DLD1 (cell line): ENCODE data around the gene CD99L2.

Experiments used
- in situ Hi-C: cut with HindIII; loops from 2 replicates; pipeline ENCODE4 v1.10.0; 2017; ENCODE audit warnings: low sequenced_read_pairs

The CD99L2 gene

DNA sequence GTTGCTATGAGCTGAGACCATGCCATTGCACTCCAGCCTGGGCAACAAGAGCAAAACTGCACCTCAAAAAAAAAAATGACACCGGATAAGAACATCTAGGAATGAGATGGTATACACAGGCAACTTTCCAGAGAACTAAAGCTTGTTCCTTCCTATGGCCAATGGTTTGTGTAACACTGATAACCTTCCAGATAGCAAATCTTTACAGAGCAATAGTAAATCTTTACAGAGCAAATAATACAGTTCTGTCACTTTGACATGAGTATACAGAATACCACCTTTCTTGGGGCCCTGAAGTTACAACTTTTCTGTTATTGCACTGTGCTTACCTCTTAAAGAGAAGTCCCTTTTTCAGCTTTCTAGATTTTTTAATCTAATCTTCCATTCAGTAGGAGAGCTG lies 91.6 kb downstream of the CD99L2 start:
- in situ Hi-C loops, result no loop called here

DNA sequence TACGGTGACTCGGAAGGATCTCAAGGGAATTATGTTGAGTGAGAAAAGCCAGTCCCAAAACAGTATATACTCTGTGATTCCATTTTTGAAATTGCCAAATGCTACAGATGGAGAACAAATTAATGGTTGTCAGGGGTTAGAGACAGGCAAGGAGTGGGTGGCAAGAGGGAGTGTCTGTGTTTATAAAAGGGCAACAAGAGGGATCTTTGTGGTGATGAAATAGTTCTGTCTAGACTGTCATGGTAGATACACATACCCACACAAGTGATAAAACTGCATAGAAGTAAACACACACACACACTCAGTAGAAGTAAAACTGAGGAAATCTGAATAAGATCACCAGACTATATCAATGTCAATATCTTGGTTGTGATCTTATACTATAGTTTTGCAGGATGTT lies 92.7 kb downstream of the CD99L2 start:
- in situ Hi-C loops, result no loop called here

DNA sequence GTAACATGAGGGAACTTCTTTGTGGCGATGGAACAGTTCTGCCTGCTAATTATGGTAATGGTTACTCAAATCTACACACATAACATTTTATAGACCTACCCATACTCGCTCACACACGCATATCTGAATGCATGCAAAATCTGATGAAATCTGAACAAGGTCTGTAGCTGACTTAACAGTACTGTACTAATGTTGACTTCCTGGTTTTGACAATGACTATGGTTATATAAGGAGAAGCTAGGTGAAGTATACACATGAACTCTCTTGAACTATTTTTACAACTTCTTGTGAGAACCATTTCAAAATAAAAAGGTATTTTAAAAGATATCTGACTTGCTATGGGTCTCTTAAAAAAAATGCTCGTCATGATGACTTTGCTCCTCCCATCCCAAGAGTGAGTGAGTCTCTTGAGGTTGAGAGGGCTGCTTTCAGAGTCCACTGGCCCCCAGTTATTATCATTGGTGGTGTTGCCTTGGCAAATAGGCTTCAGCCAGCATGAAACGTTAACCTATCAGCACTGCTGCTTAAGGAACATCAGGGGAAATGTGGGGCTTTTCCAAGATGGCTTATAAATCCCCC lies 105.4 kb downstream of the CD99L2 start:
- in situ Hi-C loops, result no loop called here

DNA sequence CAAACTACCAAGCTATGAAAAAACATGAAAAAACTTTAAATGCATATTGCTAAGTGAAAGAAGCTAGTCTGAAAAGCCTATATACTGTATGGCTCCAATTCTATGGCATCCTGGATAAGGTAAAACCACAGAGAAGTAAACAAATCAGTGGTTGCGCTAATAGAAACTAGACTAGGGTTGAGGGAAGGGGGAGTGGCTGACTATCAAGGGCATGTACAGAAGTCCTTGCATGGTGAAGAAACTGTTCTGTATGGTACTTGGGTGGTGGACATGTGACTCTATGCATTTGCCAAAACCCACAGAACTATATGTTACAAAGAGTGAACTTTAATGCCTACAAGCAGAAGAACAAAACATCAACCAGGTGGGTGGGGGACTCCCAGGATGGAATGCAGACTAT lies 108.4 kb downstream of the CD99L2 start:
- in situ Hi-C loops, result no loop called here

DNA sequence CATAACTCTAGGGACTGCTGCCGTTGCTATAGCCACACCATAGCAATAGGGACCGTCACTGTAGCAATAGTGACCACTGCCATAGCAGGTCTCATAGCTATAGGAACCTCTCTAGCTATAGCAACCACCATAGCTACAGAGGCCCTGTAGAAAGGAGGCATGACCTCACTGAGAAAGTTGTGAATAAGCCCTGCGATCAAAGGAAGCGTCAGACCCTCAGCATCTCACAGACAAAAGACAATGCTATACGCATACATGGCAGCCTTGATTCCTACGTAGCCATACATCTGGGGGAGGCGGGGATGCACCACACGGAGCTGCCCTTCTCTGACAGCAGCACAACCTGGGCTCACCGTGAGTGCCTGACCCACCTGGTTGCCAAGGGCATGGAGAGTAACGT lies 116.8 kb downstream of the CD99L2 start:
- in situ Hi-C loops, result no loop called here

- in situ Hi-C loops, result no loop called here
Measured at GRCh38 chrX:150779385-150779784, 119.1 kb downstream of the CD99L2 start.

DNA sequence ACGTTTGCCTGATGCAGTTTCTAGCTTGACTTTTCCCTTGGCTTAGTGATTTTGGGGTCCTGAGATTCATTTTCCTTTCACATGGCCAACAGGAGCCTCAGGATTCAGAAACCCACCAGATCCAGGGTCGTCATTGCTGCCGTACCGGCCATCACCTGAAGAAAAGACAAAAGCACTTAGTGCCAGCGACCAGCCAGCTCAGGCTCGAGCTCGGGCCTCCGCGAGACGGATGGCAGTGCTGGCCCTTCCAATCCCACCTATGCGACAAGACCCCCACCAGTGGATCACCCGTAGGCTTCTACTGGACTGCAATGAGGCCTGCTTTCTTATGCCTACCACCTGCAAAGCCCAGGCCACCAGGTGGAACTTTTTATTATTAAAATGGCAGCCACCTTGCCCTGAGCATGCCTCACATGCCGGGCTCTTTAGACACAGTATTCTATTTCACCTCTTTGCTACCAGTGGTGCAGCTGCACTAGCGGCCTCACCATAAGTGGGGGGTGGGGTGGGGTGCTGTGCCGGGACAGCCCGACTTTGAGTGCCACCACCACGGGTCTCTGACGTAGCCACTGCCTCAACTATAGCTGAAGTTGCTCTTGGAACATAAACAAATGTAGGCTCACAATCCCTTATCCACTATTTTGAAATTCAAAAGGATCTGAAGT lies 121.0 kb downstream of the CD99L2 start:
- in situ Hi-C loops, result no loop called here

DNA sequence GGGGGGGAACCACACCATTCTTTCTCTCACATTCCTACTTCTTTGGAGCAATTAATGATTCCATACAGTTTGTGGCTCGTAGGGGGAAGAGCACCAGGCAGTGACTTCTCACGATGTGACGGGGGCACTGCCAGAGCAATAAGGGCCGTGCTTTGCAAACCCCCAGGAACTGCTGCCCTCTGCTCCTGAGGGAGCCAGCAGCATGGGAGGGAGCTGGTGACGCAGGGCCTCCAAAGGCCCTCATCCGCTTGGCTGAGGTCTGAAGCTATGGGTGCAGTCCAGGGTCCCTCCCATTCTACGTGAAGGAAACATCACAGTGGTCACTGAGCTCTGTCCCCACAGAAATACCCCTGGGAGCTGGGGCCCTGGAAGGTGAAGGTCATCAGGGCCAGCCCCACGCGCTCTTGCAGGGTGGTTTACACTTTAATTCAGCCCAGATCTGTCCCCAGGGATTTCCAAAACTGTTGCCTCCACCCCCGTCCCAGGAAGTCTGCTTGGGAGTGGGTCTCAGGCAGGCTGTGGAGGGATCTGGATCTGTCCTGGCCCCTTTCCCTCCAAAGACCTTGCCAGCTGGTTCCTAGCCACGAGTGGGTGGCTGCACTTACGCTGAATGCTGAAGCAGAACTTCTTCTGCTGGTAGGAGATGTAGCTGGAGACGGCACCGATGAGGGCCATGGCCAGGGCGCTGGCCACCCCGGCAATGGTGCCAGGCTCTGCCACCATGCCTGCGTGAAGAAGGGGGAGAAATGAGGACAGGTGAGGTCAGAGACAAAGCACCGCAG lies 122.7 kb downstream of the CD99L2 start:
- in situ Hi-C loops, result no loop called here

DNA sequence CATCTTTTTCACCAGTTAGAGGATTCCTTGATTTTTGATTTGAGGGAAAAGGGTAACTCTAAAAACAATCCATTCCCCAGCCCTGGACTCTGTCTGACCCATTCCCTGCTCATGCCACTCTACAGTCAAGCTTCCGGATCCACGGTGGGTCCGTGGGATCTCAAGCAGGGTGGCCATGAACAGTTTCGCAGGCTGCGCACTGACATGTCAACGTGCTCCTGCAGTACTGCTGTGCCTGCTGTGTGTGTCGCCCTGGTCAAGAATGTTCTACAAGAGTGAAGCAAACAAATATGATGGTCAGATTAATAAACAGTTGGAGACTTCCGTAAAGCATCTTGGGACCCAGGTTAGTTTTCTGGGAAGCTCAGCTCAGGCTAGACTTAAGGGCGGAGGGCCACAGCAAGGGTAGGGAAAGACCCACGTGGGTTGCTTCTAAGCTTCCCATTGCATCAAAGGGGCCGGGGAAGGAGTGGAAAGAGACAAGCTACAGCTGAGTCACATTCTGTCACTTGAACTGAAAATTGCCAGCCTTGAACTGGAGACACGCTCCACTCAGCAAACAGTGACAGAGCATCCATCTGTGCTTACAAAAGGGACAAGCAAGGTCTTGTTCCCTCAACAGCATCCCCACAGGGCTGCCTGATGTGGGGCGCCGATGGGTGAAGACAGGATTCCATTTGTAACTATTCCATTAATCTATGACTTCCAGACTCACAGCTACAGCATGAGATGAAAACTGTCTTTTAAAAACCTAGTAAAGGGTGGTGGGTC lies 123.5 kb downstream of the CD99L2 start:
- in situ Hi-C loops, result no loop called here

DNA sequence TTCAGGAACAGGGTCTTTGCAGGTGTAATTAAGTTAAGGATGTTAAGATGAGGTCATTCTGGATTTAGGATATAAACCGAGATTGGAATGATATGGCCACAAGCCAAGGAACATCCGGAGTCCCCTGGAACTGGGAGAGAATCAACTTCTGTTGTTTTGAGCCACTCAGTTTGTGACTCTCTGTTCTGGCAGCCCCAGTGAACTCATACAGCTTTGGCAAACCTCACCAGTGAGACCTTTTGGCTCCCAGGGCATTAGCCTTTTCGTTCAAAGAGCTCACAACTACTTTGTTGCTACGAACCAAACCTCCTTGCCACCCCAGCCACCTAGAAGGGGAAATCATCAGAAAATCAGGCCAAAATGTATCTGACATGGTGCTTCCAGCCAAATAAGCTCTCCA lies 124.8 kb downstream of the CD99L2 start:
- in situ Hi-C loops, result no loop called here

DNA sequence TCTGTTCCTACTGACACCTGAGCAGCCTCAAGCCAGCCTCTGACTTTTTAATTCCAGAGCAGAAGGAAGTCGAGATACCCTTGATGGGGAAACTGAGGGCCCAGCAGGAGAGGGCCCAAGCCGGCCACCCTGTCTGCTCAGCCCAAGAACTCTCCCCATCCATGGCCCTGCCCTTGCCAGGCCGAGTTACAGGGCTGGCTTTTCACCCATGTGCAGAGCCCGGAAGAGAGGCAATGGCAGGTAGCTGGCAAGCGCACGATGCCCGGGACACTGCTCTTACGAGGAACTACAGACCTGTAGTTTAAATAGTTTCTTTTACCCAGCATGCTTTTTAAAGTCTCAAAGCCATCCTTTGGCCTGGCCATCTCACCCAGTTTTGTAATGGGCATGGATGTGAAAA lies 125.4 kb downstream of the CD99L2 start:
- in situ Hi-C loops, result no loop called here

DNA sequence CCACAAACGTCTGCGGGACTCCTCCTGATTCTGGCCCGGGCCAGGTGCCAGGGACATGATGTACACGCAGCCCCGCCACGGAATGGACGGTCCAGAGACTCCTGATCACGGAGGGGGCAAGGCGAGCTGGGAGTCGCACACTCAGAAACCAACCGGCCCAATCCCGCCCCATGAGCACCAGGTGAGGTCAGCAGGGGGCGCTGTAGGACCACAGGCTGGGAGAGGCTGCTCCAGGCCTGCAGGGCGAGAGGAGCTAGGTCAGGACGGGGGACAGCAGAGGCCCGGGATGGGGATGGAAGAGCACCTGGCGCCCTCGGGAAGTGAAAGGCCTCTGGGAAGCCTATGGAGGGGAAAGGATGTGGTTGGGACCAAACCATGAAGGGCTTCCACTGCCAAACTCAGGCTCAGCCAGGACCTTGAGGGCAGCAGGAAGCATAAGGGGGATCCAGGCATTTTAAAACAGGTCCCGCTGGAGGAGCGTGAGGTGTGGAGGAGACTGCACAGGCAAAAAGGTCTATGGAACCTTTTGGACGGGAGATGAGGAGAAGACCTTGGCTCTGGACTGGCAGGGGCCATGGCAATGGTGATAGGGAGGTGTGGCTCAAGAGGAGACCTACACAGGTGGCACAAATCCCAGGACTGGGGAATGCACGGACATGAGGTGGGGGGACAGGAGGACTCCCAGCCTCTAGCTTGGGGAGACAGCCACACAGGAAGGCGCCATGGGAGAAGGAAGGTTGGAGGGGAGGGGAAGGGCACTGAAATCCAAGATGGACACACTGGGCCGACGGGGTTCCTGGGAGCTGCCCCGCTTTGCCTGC lies 126.1 kb downstream of the CD99L2 start:
- in situ Hi-C loops, result no loop called here

DNA sequence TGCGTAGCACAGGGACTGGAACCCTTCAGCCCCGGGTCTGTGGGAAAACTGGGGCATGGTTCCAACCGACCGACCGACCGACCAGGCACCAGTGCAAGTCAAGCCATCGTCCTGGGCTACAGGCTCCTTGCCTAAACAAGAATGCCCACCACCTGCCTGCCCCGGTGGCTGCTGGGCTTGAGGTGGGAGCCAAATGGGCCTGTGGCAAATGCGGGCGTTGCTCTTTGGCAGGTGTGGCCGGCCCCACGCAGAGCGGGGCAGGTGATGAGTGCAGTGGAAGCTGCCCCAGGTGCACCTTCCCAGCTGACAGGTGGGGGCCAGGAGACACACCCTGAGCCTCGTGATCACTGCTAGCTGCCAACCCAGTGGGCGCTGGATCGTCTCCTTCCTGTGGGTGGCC lies 127.4 kb downstream of the CD99L2 start:
- in situ Hi-C loops, result no loop called here

GRCh38 chrX:150770623-150771022 lies 127.8 kb downstream of the CD99L2 start:
- in situ Hi-C loops, result no loop called here

- in situ Hi-C loops, result no loop called here
Measured at GRCh38 chrX:150769408-150769807, 129.1 kb downstream of the CD99L2 start.

DNA sequence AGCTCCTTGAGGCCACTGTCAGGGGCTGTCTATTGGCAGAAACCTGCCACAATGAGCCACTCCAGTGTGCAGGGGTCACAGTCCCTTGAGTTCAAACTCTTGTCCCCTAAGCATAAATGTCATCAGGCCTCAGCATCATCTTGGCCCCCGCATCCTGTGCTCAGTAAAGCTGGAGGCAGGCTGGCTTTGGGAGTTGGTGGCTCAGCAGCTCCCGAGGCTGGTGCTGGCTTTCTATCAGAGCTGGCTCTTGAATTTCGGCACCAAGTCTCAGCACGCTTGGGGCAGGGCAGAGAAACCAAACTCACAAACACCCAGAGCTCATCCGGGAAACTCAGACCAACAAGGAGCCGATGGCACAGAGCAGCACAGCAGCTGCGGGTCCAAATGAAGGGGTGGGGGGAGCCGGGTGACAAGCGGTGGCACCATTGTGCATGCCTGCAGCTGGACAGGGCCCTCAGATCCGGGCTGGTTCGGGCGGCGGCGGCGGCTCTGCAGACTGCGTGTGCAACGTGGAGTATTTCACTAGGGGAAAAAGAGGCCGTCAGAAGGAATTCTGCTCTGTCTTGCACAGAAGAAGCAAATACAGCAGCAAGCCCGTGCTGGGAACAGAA lies 129.8 kb downstream of the CD99L2 start:
- in situ Hi-C loops, result no loop called here

GRCh38 chrX:150768132-150768485 lies 130.4 kb downstream of the CD99L2 start:
- in situ Hi-C loops, result no loop called here

GRCh38 chrX:150767475-150768131 lies 130.9 kb downstream of the CD99L2 start:
- in situ Hi-C loops, result no loop called here

DNA sequence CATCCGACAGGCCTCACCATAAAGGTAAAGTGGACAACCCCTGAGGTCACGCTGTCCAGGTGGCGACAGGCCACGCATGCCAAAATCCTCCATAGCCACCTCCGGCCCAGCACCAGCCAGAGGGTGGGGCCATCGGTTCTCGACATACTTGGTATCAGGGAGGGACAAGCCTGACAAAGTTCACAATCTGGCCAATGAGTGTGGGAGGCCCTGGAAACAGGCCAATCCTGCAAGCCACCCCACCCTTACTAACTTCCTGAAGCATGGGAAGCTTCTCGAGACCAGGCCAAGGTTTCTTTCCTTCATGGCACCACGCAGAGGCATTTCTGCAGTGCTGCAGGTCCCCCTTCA lies 131.4 kb downstream of the CD99L2 start:
- in situ Hi-C loops, result no loop called here
